Pancreas (tissue), 10 donors: ENCODE measurements around the gene PKM. TPM values are rescaled to one million over a fixed set of nuclear protein-coding genes. Genes with fewer than 3 reads are reported as not detected.

ENCODE experiments used
- ATAC-seq, 4 donors: fragments of 200-7000 bp; cut with Tn5 transposase; one replicate each; pipeline versions ENCODE4 v1.8.0 to v1.9.1; 2020; ENCODE audit warnings: mild to moderate bottlenecking in 4 of 4, moderate library complexity in 4 of 4
- DNase-seq, 6 donors: peaks; one replicate each; pipeline ENCODE4 v3.0.0-alpha.2; 2020
- FAIRE-seq: peaks from 2 replicates; lab custom pipeline; 2012; peaks lifted over from hg19 to GRCh38; lab: Jason Lieb, UNC
- H3K27ac ChIP-seq, 4 donors: fragments of 200-600 bp; sonication (generic); 1 replicate in 3 of 4; 2 replicates in 1 of 4; pipeline versions ENCODE4 v1.5.0 to v1.8.0; 2020
- H3K27me3 ChIP-seq, 4 donors: fragments of 200-600 bp; one replicate each; pipeline ENCODE4 v1.8.0; 2021
- H3K36me3 ChIP-seq, 3 donors: fragments of 200-600 bp; sonication (generic) in 1 of 3; one replicate each; pipeline versions ENCODE4 v1.5.0 to v1.8.0; 2020 to 2021
- H3K4me1 ChIP-seq, 3 donors: fragments of 200-600 bp; one replicate each; pipeline ENCODE4 v1.8.0; 2021
- H3K4me3 ChIP-seq, 4 donors: fragments of 200-600 bp; sonication (generic) in 2 of 4; one replicate each; pipeline versions ENCODE4 v1.5.0 to v1.8.0; 2020 to 2021
- H3K9me3 ChIP-seq, 4 donors: fragments of 200-600 bp; one replicate each; pipeline ENCODE4 v1.8.0; 2021
- WGBS, 2 donors: extraction: QIAGEN DNeasy Blood & Tissue Kit; methylation state at CpG; one replicate each; pipeline ENCODE4 v1.1.7; 2013; 5-methylcytosine and 5-hydroxymethylcytosine counted together
- intact Hi-C, 3 donors: fragments of 100-400 bp; cut with DNase I; formaldehyde crosslinking; loops; one replicate each; pipeline versions ENCODE4 v1.11.1 to v1.14.2; 2022
- polyA plus RNA-seq, 2 donors: library from polyadenylated mRNA; stranded (reverse); fragments of 200-250 nt; gene quantifications; one replicate each; pipeline ENCODE4 v1.2.3, GENCODE V29; 2013
- total RNA-seq, 6 donors: library from RNA; stranded (reverse); fragmentation: NEBNext Ultra II Directional in 4 of 6; extraction: Animal tissue kit (Norgen Biotek cat#: 25700) in 4 of 6; gene quantifications; one replicate each; pipeline versions ENCODE4 v1.2.1 to v1.2.4, GENCODE V29; 2021 to 2023
- TF ChIP-seq, protein P1 (sequence below), 4 donors: fragments of 200-600 bp; sonication (generic) in 3 of 4; IDR thresholded peaks; one replicate each; pipeline versions ENCODE4 v1.5.0 to v1.8.0; 2021; ENCODE audit warnings: antibody characterized with exemption in 4 of 4
- donor health status: healthy with polysubstance abuse.
- donor health status: DM: no; HTN: no; CAD: no; lungs with moderate emphysema.
- donor health status: DM: no; HTN: no; CAD: no.
- donor health status: control.
- donor health status: control.
- donor health status: Bipolar disorder and iron deficiency.
- donor health status: DM: yes; HTN: yes; CAD: no.
- donor health status: DM: no; HTN: no; CAD: no.
- donor health status: DM: no; HTN: no; CAD: no.
- donor health status: DM: yes; HTN: yes; CAD: no.

Gene PKM
- total and polyA plus RNA-seq, 8 donors: 61.8 to 219 (median 110) TPM

DNA sequence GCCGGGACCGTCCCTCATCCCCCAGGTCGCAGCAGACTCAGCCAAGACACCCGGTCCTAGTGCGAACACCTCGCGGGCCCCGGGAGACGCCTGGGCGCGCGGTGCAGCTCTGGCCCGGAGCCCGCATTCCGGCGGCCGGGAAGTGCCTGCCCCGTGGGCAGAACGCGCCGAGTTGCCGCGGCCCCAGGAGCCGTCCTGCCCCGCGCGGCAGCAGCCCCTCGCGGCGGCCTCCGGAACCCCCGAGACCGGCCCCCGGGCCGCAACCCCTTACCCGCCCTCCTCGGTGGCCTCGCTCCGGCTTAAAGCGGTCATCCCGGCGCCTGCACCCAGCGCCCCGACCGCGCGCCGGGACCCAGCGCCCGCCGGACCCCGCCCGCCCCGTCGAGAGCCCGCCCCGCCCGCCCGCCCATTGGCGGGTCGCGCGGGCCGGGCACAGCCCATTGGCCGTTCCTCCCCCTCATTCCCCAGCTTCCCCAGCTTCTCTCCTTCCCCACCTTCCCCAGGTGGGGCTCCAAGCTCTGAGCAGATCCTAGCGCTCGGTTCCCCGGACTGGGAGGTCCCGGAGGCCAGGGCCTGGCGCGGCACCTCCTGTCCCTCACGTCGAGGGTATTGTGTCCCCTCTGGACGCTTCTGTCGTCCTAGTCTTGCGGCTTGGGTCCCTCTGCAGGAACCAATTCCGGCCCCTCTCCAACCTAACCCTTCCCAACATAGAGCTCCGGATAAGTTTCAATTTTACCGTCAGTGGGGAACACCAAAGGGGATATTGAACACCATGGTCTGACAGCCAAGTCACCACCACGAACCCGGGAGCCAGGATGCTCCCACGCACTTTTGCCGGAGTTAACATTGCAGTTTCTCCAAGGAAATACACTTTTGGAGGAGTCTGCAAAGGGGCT lies 33.3 kb downstream of the PKM start, which contains the start of gene GRAMD2A:
GRAMD2A (minus strand) TSS at position 328 of the 896 bp plus-strand sequence.
- H3K36me3 ChIP-seq: peaks cover 1 to 18% (median 15%) of the 10 kb centered on the region in 3 donors
- TF ChIP-seq, protein P1, sequence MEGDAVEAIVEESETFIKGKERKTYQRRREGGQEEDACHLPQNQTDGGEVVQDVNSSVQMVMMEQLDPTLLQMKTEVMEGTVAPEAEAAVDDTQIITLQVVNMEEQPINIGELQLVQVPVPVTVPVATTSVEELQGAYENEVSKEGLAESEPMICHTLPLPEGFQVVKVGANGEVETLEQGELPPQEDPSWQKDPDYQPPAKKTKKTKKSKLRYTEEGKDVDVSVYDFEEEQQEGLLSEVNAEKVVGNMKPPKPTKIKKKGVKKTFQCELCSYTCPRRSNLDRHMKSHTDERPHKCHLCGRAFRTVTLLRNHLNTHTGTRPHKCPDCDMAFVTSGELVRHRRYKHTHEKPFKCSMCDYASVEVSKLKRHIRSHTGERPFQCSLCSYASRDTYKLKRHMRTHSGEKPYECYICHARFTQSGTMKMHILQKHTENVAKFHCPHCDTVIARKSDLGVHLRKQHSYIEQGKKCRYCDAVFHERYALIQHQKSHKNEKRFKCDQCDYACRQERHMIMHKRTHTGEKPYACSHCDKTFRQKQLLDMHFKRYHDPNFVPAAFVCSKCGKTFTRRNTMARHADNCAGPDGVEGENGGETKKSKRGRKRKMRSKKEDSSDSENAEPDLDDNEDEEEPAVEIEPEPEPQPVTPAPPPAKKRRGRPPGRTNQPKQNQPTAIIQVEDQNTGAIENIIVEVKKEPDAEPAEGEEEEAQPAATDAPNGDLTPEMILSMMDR (IDR thresholded peaks at IDR 0.05): no peak
- peaks cover 0 to 3% (median 0%) of the 10 kb centered on the region in 4 donors for H3K27me3 ChIP-seq
- H3K4me3 ChIP-seq: peak within 1 kb of the TSS in 3 of 4 donors; percentile 15 to 44 (median 33)
- peak in 2 of 6 donors; percentile 68 to 72 for DNase-seq
- no peak for FAIRE-seq
- H3K4me1 ChIP-seq: no peaks in the 10 kb centered on the region
- H3K27ac ChIP-seq: no peak within 1 kb of the TSS
- intact Hi-C loops: loop anchor here in 1 of 3 donors (5.0 kb wide), 1 partner anchor 90 kb away; no protein-coding TSS in a partner anchor
- 13 to 29% methylated on average over 36 to 83 of the region's 83 CpGs for WGBS, 2 donors
- no peaks in the 10 kb centered on the region for H3K9me3 ChIP-seq
- peak; percentile 29 to 60 (median 53) for ATAC-seq

DNA sequence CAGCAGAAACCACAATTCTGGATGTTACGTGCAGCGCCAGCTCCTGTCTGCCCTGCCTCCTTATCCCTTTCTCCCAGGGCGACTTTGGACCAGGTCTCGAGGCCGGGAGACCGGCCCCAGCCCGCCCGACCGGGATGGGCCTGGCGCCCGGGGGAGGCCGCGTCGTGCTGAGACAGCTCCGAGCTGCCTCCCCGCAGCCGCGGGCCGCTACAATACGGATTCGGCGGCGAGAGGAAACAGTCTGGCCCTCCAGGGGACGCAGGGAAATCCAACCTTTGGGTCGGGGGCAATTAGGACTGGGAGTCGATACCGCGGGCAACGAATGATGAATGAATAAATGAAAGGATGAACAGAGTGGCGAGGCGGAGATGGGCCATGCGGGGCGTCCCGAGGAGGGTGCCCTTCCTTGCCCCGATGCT lies 33.9 kb downstream of the PKM start:
- H3K9me3 ChIP-seq: no peaks in the 10 kb centered on the region
- H3K27me3 ChIP-seq: peaks cover 0 to 3% (median 0%) of the 10 kb centered on the region in 4 donors
- no peak overlapping the region for H3K27ac ChIP-seq
- ATAC-seq (peak in 2 of 4 donors; percentile 3 to 10), FAIRE-seq (no peak), DNase-seq (no peak)
- intact Hi-C loops: loop anchor here in 1 of 3 donors (5.0 kb wide), 1 partner anchor 90 kb away; no protein-coding TSS in a partner anchor
- TF ChIP-seq, protein P1 (IDR thresholded peaks at IDR 0.05): no peak
- H3K36me3 ChIP-seq: peaks cover 0 to 12% (median 8%) of the 10 kb centered on the region in 3 donors
- H3K4me1 ChIP-seq: no peaks in the 10 kb centered on the region
- H3K4me3 ChIP-seq: peak overlapping the region in 2 of 4 donors; percentile 33 to 44
- WGBS, 2 donors: 10 to 16% methylated on average over 35 of the region's 35 CpGs

GRCh38 chr15:72196409-72197040 lies 34.5 kb downstream of the PKM start:
- no peak for ATAC-seq
- Histone ChIP-seq H3K4me1 (no peaks in the 10 kb centered on the region), H3K27ac (no peak overlapping the region), H3K9me3 (no peaks in the 10 kb centered on the region), H3K36me3 (peaks cover 0 to 6% (median 3%) of the 10 kb centered on the region in 3 donors), H3K4me3 (no peak overlapping the region), H3K27me3 (peaks cover 0 to 3% (median 0%) of the 10 kb centered on the region in 4 donors)
- WGBS, 2 donors: 74 to 76% methylated on average over 13 of the region's 13 CpGs
- TF ChIP-seq, protein P1 (IDR thresholded peaks at IDR 0.05): no peak
- no peak for DNase-seq
- intact Hi-C loops: loop anchor here in 1 of 3 donors (5.0 kb wide), 1 partner anchor 91 kb away; no protein-coding TSS in a partner anchor
- FAIRE-seq: no peak

DNA sequence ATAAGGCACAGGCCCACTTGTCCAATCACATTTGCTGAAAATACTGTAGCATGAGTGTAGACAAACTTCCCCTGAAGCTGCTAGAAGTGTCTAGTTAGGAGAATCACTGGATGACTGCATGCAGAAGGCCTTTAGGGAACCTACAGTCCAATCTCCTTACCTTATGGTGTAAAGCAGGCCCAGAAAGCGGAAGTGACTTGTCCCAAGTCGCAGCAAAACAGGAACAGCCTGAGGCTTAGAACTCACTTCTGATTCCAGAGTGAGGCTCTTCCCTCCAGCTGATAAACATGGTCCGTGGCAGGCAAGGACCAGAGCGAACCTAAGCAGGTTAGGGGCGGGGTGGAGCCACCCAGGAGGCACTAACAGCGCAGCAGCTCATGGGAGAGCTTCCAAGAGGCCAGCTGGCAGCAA lies 35.9 kb downstream of the PKM start:
- TF ChIP-seq, protein P1 (IDR thresholded peaks at IDR 0.05): no peak
- Histone ChIP-seq H3K4me1 (no peaks in the 10 kb centered on the region), H3K27me3 (peaks cover 0 to 3% (median 0%) of the 10 kb centered on the region in 4 donors), H3K27ac (no peak overlapping the region), H3K36me3 (no peaks in the 10 kb centered on the region), H3K4me3 (no peak overlapping the region), H3K9me3 (no peaks in the 10 kb centered on the region)
- no peak for FAIRE-seq
- no peak for DNase-seq
- peak in 2 of 4 donors; percentile 15 to 38 for ATAC-seq
- intact Hi-C loops: loop anchor here in 1 of 3 donors (5.0 kb wide), 1 partner anchor 92 kb away; no protein-coding TSS in a partner anchor
- 77 to 81% methylated on average over 6 of the region's 6 CpGs for WGBS, 2 donors
